HTERT RPE-1 (cell line): Measurements from ENCODE around the gene FOXD4L3.
"Not testable (repeated sequence)": the region's sequence is repeated elsewhere in the genome, so short reads cannot be mapped to it uniquely, and the experiment has no call there.

Experiments
- in situ Hi-C: fragments of 300-500 bp; cut with MboI; formaldehyde crosslinking; loops from 4 replicates; pipeline ENCODE4 v1.14.3; 2020; ENCODE audit warnings: low sequenced_read_pairs

The FOXD4L3 gene

DNA sequence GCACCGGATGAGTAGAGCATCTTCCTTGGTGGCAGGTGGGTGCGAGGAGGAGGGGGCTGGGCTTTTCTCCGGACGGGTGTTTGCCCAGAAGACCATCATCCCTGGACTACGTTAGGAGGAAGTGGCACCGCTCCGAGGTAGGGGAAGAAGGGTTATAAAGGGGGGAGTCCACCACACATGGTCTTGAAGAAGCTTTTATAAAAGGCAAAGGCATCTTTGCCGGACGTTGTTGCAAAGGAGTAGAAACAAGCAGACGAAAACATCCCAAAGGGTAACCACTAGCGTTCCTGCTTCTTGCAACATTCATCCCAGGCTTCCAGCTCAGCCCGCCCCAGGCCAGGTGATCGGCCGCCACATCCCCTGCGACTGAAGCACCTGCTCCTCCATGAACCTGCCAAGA is at the start of gene FOXD4L3:
TSS of gene FOXD4L3 (plus strand) at position 301 of the 400 bp plus-strand sequence. CDS start at position 386, 85 bp downstream.
- in situ Hi-C loops, result not testable (repeated sequence)

GRCh38 chr9:68281041-68281440 is 21.6 kb upstream of the FOXD4L3 start:
- in situ Hi-C loops, result not testable (repeated sequence)

GRCh38 chr9:68303771-68304170 is 1.1 kb downstream of the FOXD4L3 start:
- in situ Hi-C loops, result not testable (repeated sequence)

DNA sequence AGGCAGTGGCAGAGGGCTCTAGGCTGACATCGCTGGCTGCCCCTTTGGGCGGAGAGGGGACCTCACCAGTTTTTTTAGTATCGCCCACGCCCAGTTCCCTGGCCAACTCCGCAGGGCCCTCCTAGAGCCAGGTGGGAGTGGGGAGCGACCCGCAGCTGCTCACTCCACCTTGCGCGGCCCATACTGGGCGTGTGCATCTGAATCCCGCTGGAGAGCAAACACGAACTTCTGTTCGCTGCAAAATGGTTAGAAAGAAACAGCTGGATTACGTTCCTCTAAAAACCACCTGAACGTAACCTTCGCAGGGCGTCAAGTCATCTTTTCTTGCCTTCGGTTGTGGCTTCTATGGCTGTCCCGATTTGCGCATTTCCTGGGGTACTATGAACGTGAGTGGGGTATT is 1.5 kb downstream of the FOXD4L3 start:
- in situ Hi-C loops, result not testable (repeated sequence)

GRCh38 chr9:68304777-68305176 is 2.1 kb downstream of the FOXD4L3 start:
- in situ Hi-C loops, result not testable (repeated sequence)

DNA sequence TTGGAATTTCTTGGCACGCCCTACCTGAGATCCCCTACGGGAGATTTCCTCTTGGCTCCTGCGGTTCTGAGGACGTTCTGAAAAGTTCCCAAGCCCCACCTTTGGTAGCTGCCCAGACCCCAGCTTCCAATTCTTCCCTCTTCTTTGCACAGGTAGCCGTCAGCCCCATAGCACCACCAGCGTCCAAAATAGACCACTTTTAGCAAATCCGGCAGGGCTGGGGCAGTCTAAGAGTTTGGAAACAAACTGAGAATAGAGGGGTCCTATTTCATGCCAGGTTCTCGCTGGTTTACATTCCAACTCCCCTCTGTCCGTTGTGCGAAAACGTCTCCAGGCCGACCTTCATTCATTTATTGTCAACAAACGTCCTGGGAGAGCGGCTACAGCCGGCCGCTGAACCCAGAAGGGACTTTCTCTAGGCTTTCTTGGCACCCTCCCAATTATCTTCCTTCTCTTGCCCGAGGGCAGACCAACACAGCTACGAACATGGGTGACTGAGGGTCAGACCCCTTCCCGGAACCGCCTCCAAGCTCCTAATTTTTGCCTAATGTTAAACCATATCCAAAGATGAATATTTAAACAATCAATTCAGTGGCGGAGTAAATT is 3.1 kb downstream of the FOXD4L3 start:
- in situ Hi-C loops, result not testable (repeated sequence)

GRCh38 chr9:68306391-68306964 is 3.8 kb downstream of the FOXD4L3 start:
- in situ Hi-C loops, result not testable (repeated sequence)

DNA sequence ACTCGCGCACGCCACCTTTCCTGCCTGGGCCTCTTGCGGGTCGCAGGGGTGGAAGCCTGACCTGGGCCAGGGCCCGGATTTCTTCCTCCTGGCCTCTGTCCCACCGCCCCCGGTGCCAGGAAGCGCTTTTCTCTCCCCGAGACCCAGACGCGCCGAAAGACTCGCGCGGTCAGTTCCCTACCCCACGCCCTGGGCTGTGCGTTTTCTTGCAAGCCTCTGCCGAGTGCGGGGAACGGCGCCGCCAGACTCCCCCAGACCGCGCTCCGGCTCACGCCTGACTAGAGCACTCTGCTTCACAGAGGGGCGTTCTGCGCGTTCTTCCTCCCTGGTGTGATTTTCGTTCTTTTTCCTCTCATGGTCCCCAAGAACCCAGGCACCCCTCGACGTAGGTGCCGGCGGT is 4.5 kb downstream of the FOXD4L3 start:
- in situ Hi-C loops, result not testable (repeated sequence)

DNA sequence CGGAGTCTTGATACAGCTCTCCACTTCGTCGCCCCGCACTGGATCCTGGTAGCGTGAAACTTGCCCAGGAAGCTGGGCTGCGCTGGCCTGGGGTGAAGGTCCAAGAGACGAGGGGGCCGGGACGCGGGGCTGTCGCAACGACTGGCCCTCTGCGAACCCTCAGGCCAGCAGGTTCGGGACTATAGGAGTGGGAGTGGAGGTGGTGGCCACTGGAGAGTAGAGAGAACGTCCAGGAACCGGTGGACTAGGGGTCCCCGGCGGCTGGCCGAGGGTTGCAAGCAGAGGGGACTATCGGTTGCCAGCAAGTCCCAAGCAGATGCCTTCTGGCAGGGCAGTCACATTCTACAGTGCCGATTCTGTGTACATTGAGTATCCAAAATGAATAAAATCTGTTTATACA is 5.0 kb downstream of the FOXD4L3 start:
- in situ Hi-C loops, result not testable (repeated sequence)

- in situ Hi-C loops, result not testable (repeated sequence)
These were observed 8.5 kb downstream of the FOXD4L3 start for GRCh38 chr9:68311208-68311607.

DNA sequence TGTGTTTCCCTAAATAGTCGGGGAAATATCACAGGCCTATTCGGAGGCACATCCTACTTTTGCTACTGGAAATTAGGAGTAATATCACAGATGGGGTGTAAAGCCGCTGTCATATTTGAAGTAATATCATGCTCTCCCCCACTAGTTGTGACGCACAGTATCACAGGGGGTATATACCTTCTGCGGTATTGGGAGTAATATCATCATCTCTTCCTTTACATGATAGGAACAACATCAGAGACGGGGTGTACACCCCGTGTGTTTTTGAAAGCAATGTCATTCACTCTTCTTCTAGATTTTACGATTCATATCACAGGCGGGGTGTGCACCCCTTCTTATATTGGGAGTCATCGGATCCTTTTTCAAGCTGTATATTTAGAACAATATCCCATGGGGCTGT is 15.5 kb downstream of the FOXD4L3 start:
- in situ Hi-C loops, result not testable (repeated sequence)

- in situ Hi-C loops, result not testable (repeated sequence)
These were observed 21.1 kb downstream of the FOXD4L3 start for GRCh38 chr9:68323749-68324148.

GRCh38 chr9:68324518-68324917 is 21.9 kb downstream of the FOXD4L3 start:
- in situ Hi-C loops, result not testable (repeated sequence)

DNA sequence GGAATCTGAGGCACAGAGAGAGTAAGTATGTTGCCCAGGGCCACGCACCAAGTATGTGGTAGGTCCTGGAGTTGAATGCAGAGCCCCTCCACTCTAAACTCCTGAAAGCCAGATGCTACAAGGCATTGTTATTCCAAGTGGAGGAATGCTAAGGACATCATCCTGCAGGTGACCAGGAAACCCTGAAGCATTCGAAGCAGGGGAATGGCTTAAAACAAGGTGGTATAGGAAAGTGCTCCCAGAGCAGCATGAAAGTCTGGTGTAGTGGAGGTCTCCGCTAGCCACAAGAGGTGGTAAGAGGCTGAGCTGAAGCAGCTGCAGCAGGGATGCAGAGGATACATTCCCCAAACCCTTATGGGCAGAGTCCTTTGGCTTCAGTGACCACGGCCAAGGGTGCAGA is 26.4 kb downstream of the FOXD4L3 start:
- in situ Hi-C loops, result not testable (repeated sequence)

DNA sequence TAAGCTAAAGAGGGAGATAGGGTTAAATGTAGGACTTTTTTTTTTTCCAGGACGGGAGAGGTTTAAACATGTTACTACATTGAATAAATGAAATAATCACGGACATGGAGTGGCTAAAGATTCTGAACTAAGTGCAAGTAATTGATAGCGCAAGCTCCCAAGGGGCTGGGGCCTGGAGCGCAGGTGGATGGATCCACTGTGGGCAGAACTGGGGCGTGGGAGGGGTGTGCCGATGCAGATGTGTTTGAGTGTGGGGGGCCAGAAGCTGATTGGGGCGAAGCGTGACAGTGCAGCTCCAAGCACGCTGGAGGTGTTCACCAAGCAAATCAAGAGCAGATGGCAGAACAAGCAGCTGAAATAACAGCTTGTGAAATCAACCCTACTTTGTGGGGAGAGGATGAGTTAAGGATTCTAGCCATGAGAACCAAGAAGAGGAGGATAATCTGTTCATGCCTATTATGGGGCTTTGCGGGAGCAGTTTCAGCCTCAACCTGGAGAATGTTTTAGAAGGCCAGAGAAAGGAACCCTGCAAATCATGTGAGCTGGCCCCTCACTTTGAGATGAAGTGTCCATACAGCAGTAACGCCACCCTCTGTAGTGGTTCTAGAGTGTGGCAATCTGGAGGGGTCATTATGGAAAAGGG is 28.0 kb downstream of the FOXD4L3 start:
- in situ Hi-C loops, result not testable (repeated sequence)

DNA sequence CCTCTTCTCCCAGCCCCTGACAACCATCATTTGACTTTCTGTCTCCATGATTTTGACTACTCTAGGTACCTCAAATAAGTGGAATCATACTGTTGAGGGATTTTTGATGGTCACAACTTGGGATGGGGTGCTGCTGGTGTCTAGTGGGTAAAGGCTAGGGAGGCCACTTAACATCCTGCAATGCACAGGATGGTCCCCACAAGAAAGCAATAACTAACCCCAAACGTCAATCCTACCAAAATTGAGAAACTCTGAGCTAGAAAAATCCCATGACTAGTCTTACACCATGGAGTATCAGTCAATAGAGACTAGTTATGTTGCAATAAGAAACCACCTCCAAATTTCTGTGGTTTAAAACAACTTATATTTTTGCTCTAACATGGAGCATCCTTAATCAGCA is 29.5 kb downstream of the FOXD4L3 start:
- in situ Hi-C loops, result not testable (repeated sequence)

DNA sequence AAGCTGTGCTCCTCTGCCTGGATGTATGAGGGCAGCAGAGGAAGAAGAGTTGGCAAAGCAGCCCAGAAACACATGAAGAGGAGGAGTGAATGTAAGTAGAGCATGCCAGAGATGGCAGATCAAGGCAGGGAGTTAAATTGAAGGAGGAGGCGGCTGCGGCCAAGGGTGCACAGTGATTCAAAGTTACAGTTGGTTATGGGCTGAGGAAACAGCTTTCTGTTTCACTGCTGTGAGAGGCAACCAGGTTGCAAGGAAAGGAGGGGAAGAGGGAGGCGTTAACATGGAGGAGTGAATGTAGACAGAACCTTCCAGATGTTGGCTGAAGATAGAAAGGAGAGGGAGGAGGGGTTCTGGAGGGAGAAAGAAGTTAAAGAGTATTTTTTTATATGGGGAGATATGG is 33.3 kb downstream of the FOXD4L3 start:
- in situ Hi-C loops, result not testable (repeated sequence)

GRCh38 chr9:68336639-68337339 is 34.1 kb downstream of the FOXD4L3 start:
- in situ Hi-C loops, result not testable (repeated sequence)

DNA sequence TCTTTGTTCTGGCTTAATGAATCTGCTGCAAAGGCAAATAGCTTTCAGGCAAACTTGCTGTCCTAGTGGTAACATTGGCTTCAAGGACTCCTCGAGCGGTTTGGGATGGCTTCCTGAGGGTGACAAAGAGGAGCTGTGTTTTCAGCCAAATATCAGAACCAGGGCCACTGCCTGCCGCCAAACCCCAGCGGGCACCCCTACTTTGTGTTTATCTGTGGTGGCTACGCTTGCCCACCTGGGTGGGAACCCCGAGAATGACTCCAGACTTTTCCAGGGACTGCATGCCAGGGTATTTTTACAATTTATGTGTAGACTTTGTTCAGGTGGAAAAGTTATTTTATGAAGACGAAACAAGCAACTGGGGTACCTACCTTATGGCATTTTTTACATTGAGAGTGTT is 35.3 kb downstream of the FOXD4L3 start:
- in situ Hi-C loops, result not testable (repeated sequence)

GRCh38 chr9:68342265-68343025 is 39.8 kb downstream of the FOXD4L3 start:
- in situ Hi-C loops, result not testable (repeated sequence)

GRCh38 chr9:68343242-68343641 is 40.6 kb downstream of the FOXD4L3 start:
- in situ Hi-C loops, result not testable (repeated sequence)
